Right lobe of liver (tissue), 4 donors: Measurements from ENCODE around the gene GNAQ.

ENCODE experiments used
- CTCF ChIP-seq, 4 donors: fragments of 200-600 bp in 3 of 4; fragments of 450-650 bp in 1 of 4; IDR thresholded peaks; one replicate each; pipeline versions ENCODE4 v1.5.1 to v1.8.0; 2016 to 2022; ENCODE audit warnings: antibody characterized with exemption in 4 of 4, mild to moderate bottlenecking in 2 of 4
- POLR2A ChIP-seq: fragments of 450-650 bp; IDR thresholded peaks from one replicate; pipeline ENCODE4 v1.6.1; 2017; ENCODE audit warnings: antibody characterized with exemption, mild to moderate bottlenecking
- donor health status: DM: no; HTN: no; CAD: no.
- donor health status: DM: no; HTN: no; CAD: no.
- donor health status: DM: no; HTN: yes; CAD: no.

GRCh38 chr9:77952635-77953328, 78.8 kb downstream of the GNAQ start:
- TF ChIP-seq CTCF (IDR thresholded peaks at IDR 0.05), result no peak
- TF ChIP-seq POLR2A, result no peak
